Heart right ventricle (tissue), 16 donors: Measurements from ENCODE around the gene MINDY4. TPM values are rescaled to one million over a fixed set of nuclear protein-coding genes. Genes with fewer than 3 reads are reported as not detected.
A peak's percentile ranks its signal among the peaks of the same experiment; 100 is the strongest.

Source experiments
- ATAC-seq, 8 donors: fragments of 200-7000 bp; cut with Tn5 transposase; one replicate each; pipeline ENCODE4 v1.9.1; 2020; ENCODE audit warnings: mild to moderate bottlenecking in 8 of 8, moderate library complexity in 8 of 8, moderate number of reproducible peaks in 1 of 8
- DNase-seq, 2 donors: peaks; one replicate each; pipeline ENCODE4 v3.0.0-alpha.2; 2020
- H3K27ac ChIP-seq, 10 donors: fragments of 200-600 bp; sonication (generic) in 2 of 10; one replicate each; pipeline versions ENCODE4 v1.5.0 to v1.8.0; 2020 to 2022; ENCODE audit warnings: mild to moderate bottlenecking in 3 of 10
- H3K27me3 ChIP-seq, 7 donors: fragments of 200-600 bp; one replicate each; pipeline ENCODE4 v1.8.0; 2021 to 2022; ENCODE audit warnings: mild to moderate bottlenecking in 2 of 7
- H3K36me3 ChIP-seq, 9 donors: fragments of 200-600 bp; sonication (generic) in 1 of 9; one replicate each; pipeline versions ENCODE4 v1.5.0 to v1.8.0; 2020 to 2022; ENCODE audit warnings: mild to moderate bottlenecking in 2 of 9
- H3K4me1 ChIP-seq, 9 donors: fragments of 200-600 bp; sonication (generic) in 1 of 9; one replicate each; pipeline versions ENCODE4 v1.5.0 to v1.8.0; 2020 to 2022; ENCODE audit warnings: mild to moderate bottlenecking in 4 of 9
- H3K4me3 ChIP-seq, 10 donors: fragments of 200-600 bp; sonication (generic) in 2 of 10; one replicate each; pipeline versions ENCODE4 v1.5.0 to v1.8.0; 2020 to 2022; ENCODE audit warnings: mild to moderate bottlenecking in 7 of 10, moderate library complexity in 2 of 10
- H3K9me3 ChIP-seq, 11 donors: fragments of 200-600 bp in 10 of 11; sonication (generic) in 2 of 11; one replicate each; pipeline versions ENCODE4 v1.5.0 to v1.8.0; 2013 to 2022; ENCODE audit warnings: mild to moderate bottlenecking in 2 of 11, control low read depth in 1 of 11, moderate library complexity in 1 of 11
- CTCF ChIP-seq, 9 donors: fragments of 200-600 bp; sonication (generic) in 2 of 9; IDR thresholded peaks; one replicate each; pipeline versions ENCODE4 v1.5.0 to v1.8.0; 2021 to 2022; ENCODE audit warnings: antibody characterized with exemption in 9 of 9, mild to moderate bottlenecking in 5 of 9, moderate library complexity in 1 of 9
- WGBS, 2 donors: extraction: QIAGEN DNeasy Blood & Tissue Kit; methylation state at CpG; one replicate each; pipeline ENCODE4 v1.1.7; 2013; ENCODE audit warnings: inconsistent platforms in 1 of 2; 5-methylcytosine and 5-hydroxymethylcytosine counted together
- intact Hi-C, 10 donors: fragments of 100-400 bp; cut with DNase I; formaldehyde crosslinking; loops; one replicate each; pipeline versions ENCODE4 v1.11.1 to v1.14.2; 2022
- polyA plus RNA-seq, 2 donors: library from polyadenylated mRNA; stranded (reverse); fragments of 200-250 nt; gene quantifications; one replicate each; pipeline ENCODE4 v1.2.3, GENCODE V29; 2013
- total RNA-seq, 10 donors: library from RNA; stranded (reverse); fragmentation: NEBNext Ultra II Directional in 3 of 10; extraction: Animal tissue kit (Norgen Biotek cat#: 25700) in 3 of 10; gene quantifications; one replicate each; pipeline versions ENCODE4 v1.2.1 to v1.2.4, GENCODE V29; 2021 to 2023
- donor health status: Arrhythmogenic right ventricular cardiomyopathy.
- donor health status: ischemic (EF 13 %, LVEDD 7.1; RV severe dilation, severe dysfunction).
- donor health status: healthy with polysubstance abuse.
- donor health status: DM: no; HTN: yes; CAD: no.
- donor health status: DM: no; HTN: no; CAD: no.
- donor health status: ischemic (EF 25% LVEDD 6.9; RV normal size, moderate dysfunction).
- donor health status: ischemic (EF 25% LVEDD 5.7; RV mildly dilated, moderate dysfunction).
- donor health status: healthy.
- donor health status: DM: yes; HTN: yes; CAD: no.
- donor health status: Ischemic cardiomyopathy.
- donor health status: ischemic (EF 35%, LVEDD 5.7; RV mildly dilated, moderate dysfunction).
- donor health status: nonischemic (EF 11% LVEDD 7.7; RV severe dilation, severe dysfunction).
- donor health status: DM: yes; HTN: yes; CAD: no.
- donor health status: PGD.
- donor health status: ischemic (EF 29% LVEDD 5.4; RV normal size, mild dysfunction).
- donor health status: nonischemic (EF 23%, LVEDD 6.1; RV moderate dilation, normal function).

The MINDY4 gene
- total and polyA plus RNA-seq, 12 donors: 1.9 to 5.4 (median 2.8) TPM

DNA sequence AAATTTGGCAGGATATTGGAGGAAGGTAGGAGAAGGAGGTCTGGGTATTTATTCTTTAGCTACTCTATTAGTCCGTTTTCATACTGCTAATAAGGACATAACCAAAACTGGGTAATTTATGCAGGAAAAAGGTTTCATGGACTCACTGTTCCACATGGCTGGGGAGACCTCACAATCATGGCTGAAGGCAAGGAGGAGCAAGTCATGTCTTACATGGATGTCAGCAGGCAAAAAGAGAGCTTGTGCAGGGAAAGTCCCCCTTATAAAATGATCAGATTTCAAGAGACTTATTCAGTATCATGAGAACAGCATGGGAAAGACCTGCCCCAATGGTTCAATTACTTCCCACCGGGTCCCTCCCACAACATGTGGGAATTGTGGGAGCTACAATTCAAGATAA, 21.2 kb upstream of the MINDY4 start:
- TF ChIP-seq CTCF (IDR thresholded peaks at IDR 0.05): no peak
- WGBS, 2 donors: 53 to 71% methylated on average over 2 of the region's 2 CpGs
- ATAC-seq (no peak), DNase-seq (no peak)
- Histone ChIP-seq H3K27me3 (no peaks in the 10 kb centered on the region), H3K4me3 (no peak overlapping the region), H3K4me1 (peaks cover 11 to 69% (median 45%) of the 10 kb centered on the region in 9 donors), H3K36me3 (peaks cover 0 to 7% (median 0%) of the 10 kb centered on the region in 9 donors), H3K9me3 (peaks cover 0 to 10% (median 0%) of the 10 kb centered on the region in 11 donors), H3K27ac (peak overlapping the region; percentile 44 to 93 (median 81))
- intact Hi-C loops: loop anchor here in 2 of 10 donors (5.0 kb wide), 2 partner anchors 167 to 187 kb away; no protein-coding TSS in a partner anchor

- intact Hi-C loops: loop anchor here in 2 of 10 donors (5.0 kb wide), 2 partner anchors 166 to 186 kb away; no protein-coding TSS in a partner anchor
- H3K36me3 ChIP-seq: peaks cover 0 to 7% (median 0%) of the 10 kb centered on the region in 9 donors
Measured at GRCh38 chr7:30750683-30751650, 20.2 kb upstream of the MINDY4 start.

DNA sequence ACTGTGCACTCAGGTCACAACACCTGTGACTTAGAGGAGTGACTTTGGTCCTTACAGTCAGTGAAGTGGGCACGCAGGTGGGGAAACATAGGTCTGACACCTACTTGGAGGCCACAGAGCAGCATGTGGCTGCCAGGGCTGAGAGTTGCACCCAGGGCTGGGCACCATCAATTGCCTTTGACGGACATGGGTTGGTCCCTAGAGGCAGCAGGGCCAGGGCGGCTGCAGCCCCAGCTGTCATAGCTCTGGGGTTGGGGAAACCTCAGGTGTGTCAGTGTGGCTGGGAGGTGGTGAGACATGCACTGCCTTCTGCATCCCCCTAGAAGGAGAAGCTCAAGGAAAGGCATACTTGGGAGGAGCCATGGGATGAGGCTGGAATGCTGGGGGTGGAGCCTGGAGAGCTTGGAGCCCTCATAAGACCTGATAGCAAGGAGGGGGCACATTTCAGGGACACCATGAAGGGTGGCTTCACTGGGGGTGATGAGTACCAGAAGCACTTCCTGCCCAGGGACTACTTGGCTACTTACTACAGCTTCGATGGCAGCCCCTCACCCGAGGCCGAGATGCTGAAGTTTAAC, 19.4 kb upstream of the MINDY4 start, which contains the start of gene INMT:
INMT (plus strand) TSS at position 440 of the 578 bp plus-strand sequence; CDS start at position 456, 16 bp downstream.
- intact Hi-C loops: loop anchor here in 2 of 10 donors (5.0 kb wide), 2 partner anchors 166 to 186 kb away; no protein-coding TSS in a partner anchor
- H3K27me3 ChIP-seq: no peaks in the 10 kb centered on the region
- ATAC-seq (peak; percentile 1 to 53 (median 44)), DNase-seq (peak in 1 of 2 donors; percentile 40)
- H3K4me3 ChIP-seq: peak within 1 kb of the TSS; percentile 38 to 59 (median 50)
- H3K36me3 ChIP-seq: peaks cover 0 to 7% (median 0%) of the 10 kb centered on the region in 9 donors
- H3K4me1 ChIP-seq: peaks cover 16 to 76% (median 53%) of the 10 kb centered on the region in 9 donors
- no peak for TF ChIP-seq CTCF (IDR thresholded peaks at IDR 0.05)
- peaks cover 0 to 10% (median 0%) of the 10 kb centered on the region in 11 donors for H3K9me3 ChIP-seq
- 57 to 66% methylated on average over 6 of the region's 6 CpGs for WGBS, 2 donors
- H3K27ac ChIP-seq: peak within 1 kb of the TSS; percentile 62 to 93 (median 82)

More at GRCh38 chr7:30750683-30751650, 20.2 kb upstream of the MINDY4 start:
- ATAC-seq: peak; percentile 65 to 84 (median 76)
- Histone ChIP-seq H3K9me3 (peaks cover 0 to 10% (median 0%) of the 10 kb centered on the region in 11 donors), H3K4me3 (peak overlapping the region in 8 of 10 donors; percentile 42 to 59 (median 54)), H3K27ac (peak overlapping the region; percentile 62 to 93 (median 82)), H3K4me1 (peaks cover 16 to 69% (median 48%) of the 10 kb centered on the region in 9 donors), H3K27me3 (no peaks in the 10 kb centered on the region)
- no peak for TF ChIP-seq CTCF (IDR thresholded peaks at IDR 0.05)
- peak; percentile 73 to 83 for DNase-seq
- WGBS, 2 donors: 39 to 48% methylated on average over 16 of the region's 16 CpGs

- peaks cover 16 to 83% (median 60%) of the 10 kb centered on the region in 9 donors for H3K4me1 ChIP-seq
- H3K36me3 ChIP-seq: peaks cover 0 to 7% (median 0%) of the 10 kb centered on the region in 9 donors
- TF ChIP-seq CTCF (IDR thresholded peaks at IDR 0.05): no peak
- ATAC-seq: peak in 1 of 8 donors; percentile 4
- peaks cover 0 to 10% (median 0%) of the 10 kb centered on the region in 11 donors for H3K9me3 ChIP-seq
- H3K27ac ChIP-seq: peak overlapping the region; percentile 62 to 93 (median 82)
- WGBS, 2 donors: 58 to 63% methylated on average over 6 of the region's 6 CpGs
- DNase-seq: no peak
- H3K27me3 ChIP-seq: no peaks in the 10 kb centered on the region
- peak overlapping the region; percentile 38 to 59 (median 50) for H3K4me3 ChIP-seq
- intact Hi-C loops: loop anchor here in 2 of 10 donors (5.0 kb wide), 2 partner anchors 165 to 185 kb away; no protein-coding TSS in a partner anchor
Measured at GRCh38 chr7:30752484-30752883, 18.7 kb upstream of the MINDY4 start.
